GM12864 (cell line): Measurements from ENCODE around the gene PAXX.
A peak's percentile ranks its signal among the peaks of the same experiment; 100 is the strongest.

Experiments used
- DNase-seq: peaks from one replicate; pipeline ENCODE4 v3.0.0-alpha.2; 2011; ENCODE audit warnings: low read depth
- H3K4me3 ChIP-seq: 2 replicates; pipeline ENCODE4 v1.5.1; 2011; ENCODE audit warnings: mild to moderate bottlenecking, low read depth, low read length, control low read depth
- TF ChIP-seq, protein P1 (sequence below): IDR thresholded peaks from 2 replicates; pipeline ENCODE4 v1.5.1; 2011; ENCODE audit warnings: low read depth, mild to moderate bottlenecking, moderate library complexity, low read length, control low read depth, inconsistent platforms; ENCODE audit errors: missing control alignments

The PAXX gene

DNA sequence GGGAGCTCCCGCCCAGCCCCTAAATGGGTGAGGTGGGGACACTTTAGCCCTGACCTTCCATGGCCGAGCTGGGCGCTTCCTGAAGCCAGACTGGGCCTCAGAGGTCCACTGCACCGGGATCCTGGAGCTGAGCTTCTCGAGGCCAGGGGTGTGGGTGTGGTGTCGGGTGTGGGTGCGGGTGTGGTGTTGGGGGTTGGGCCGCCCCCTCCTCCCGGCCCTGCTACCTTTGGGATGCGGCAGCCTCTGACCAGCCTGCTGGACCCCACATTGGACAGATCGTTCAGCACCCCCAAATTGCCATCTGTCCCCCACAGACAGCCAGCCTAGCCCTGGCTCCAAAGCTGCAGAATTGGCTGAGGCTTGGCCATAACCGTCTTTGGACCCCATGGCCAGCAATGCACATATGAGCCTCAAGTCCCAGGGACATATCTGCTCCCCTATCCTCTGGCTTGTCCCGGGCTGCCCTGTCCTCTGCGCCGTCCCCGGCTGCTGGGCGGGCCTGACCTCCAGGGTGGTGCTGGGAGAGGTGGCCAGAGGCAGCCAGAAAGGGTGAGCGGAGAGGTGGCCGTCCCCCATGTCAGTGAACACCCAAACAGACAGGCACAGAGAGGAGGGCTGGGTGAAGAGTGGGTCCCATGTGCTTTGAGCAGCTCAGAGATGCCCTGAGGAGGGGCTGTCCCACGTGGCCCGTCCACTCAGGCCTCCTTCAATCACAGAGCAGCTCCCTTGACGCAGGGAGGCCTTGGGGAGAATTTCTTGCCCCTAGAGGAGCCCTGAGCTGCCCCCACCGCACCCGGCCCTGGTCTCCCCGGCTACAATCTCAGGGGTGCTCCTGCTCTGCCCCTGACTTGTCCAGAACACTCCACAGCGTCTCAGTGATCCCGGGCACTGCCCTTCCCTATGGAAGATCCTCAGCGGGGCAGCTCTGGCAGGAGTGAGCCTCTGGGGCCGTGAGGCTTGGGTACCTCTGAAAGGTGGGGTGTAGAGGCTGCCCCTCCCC, 18.3 kb upstream of the PAXX start:
- no peak overlapping the region for H3K4me3 ChIP-seq
- TF ChIP-seq, protein P1, sequence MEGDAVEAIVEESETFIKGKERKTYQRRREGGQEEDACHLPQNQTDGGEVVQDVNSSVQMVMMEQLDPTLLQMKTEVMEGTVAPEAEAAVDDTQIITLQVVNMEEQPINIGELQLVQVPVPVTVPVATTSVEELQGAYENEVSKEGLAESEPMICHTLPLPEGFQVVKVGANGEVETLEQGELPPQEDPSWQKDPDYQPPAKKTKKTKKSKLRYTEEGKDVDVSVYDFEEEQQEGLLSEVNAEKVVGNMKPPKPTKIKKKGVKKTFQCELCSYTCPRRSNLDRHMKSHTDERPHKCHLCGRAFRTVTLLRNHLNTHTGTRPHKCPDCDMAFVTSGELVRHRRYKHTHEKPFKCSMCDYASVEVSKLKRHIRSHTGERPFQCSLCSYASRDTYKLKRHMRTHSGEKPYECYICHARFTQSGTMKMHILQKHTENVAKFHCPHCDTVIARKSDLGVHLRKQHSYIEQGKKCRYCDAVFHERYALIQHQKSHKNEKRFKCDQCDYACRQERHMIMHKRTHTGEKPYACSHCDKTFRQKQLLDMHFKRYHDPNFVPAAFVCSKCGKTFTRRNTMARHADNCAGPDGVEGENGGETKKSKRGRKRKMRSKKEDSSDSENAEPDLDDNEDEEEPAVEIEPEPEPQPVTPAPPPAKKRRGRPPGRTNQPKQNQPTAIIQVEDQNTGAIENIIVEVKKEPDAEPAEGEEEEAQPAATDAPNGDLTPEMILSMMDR: no peak
- no peak for DNase-seq

DNA sequence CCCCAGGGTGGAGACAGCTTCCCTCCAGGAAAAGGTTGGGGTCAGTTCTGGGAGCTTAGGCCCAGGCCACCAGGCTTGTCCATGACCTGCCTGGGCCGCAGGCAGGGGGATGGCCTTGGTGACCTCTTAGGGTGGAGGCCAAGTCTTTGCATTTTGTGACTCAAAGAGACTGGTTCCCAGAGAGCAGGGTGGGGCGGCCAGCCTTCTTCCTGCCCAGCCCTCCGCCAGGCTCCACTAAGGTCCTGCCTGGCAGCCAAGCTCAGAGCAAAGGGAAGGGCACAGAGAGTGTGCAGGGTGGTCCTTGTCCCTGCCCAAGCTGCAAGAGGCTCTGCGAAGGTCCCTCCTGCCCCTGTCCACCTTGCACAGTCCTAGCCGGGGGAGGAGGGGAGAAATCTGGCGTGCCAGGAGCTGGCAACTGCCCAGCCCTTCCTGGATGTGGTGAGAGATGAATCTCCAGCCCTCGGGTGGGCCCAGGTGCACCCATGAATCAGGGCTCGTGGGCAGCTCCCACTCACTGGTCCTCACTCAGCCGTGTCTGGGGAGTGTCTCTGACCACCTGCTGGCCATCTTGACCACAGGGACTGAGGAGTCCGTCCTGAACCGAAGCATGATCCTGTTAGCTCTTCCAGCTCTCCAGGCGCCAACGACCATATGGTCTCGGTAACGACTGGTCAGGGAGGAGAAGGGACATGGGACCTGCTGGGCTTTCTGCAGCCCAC, 17.2 kb upstream of the PAXX start:
- H3K4me3 ChIP-seq: no peak overlapping the region
- no peak for DNase-seq
- TF ChIP-seq, protein P1: no peak

DNA sequence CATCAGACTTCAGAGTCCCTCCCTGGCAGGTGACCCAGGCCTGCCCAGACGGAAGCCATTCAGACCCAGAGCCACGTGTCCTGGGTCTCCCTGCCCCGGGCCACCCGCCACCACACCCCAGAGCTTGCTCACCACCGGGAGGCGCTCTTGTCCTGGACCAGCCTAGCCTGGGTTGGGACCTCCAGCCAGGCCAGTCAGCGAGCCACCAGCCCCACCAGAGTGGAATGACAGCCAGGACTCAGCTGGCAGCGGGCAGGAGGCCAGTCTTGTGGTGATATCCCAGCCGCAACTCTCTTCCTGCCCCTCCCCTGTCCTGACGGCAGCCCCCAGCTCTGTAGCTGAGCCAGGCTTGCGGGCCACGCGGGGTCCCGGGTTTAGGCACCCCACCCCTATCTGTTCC, 16.6 kb upstream of the PAXX start:
- DNase-seq: no peak
- TF ChIP-seq, protein P1: peak; percentile 24
- no peak overlapping the region for H3K4me3 ChIP-seq

GRCh38 chr9:136977223-136977622, 15.0 kb upstream of the PAXX start, which contains the start of gene PTGDS:
TSS of gene PTGDS (plus strand) at chr9:136977504. CDS start at chr9:136977579, 75 bp downstream.
- DNase-seq: no peak
- no peak within 1 kb of the TSS for H3K4me3 ChIP-seq
- TF ChIP-seq, protein P1: no peak

GRCh38 chr9:136977649-136978072, 14.6 kb upstream of the PAXX start:
- TF ChIP-seq, protein P1: no peak
- H3K4me3 ChIP-seq: no peak overlapping the region
- no peak for DNase-seq

DNA sequence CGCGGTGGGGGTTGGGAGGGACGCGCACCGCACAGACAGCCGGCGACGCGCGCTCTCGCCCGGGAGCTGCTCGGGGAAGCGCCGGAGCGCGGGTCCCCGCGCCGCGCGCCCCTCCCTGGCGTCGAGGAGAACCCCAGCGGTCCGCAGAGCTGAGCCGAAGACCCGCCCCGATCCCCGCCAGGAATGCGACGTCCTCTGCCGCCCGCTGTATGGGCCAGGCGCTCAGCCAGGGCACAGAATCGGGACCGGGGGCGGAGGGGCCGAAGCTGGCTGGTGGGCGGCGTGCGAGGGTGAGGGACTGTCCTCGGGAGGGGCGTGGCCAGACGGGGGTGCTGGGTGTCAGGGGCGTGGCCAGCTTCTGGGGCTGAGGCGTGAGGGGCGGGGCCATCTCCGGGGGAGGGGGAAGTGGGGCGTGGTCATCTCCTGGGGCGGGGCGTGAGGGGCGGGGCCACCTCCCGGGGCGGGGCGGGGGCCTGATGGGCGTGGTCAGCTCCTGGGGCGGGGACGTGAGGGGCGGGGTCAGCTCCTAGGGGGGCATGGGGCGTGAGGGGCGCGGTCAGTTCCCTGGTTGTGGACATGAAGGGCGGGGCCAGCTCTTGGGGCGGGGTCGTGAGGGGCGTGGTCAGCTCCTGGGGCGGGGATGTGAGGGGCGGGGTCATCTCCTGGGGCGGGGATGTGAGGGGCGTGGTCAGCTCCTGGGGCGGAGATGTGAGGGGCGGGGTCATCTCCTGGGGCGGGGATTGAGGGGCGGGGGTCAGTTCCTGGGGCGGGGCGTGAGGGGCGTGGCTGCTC, 14.0 kb upstream of the PAXX start:
- H3K4me3 ChIP-seq: no peak overlapping the region
- TF ChIP-seq, protein P1: no peak
- no peak for DNase-seq
